MM.1S (cell line): ENCODE data around the gene OGFRL1.

Experiments used
- CTCF ChIP-seq: fragments of 300-600 bp; sonication (generic); IDR thresholded peaks from 2 replicates; pipeline ENCODE4 v1.5.1; 2016; ENCODE audit warnings: antibody characterized with exemption, low read length, mixed read lengths
- EZH2 ChIP-seq: fragments of 300-600 bp; sonication (generic); optimal IDR thresholded peaks from 2 replicates; pipeline ENCODE3; 2017; ENCODE audit warnings: low read depth, mild to moderate bottlenecking, antibody characterized with exemption, low read length, mixed read lengths

GRCh38 chr6:71288228-71289038 is at the start of gene OGFRL1:
- TF ChIP-seq CTCF (no peak), EZH2 (no peak)
